Lower leg skin (tissue), 3 donors: Measurements from ENCODE around the gene CCSER1.
"Not testable (repeated sequence)": the region's sequence is repeated elsewhere in the genome, so short reads cannot be mapped to it uniquely, and the experiment has no call there.

ENCODE experiments used
- CTCF ChIP-seq, 3 donors: fragments of 450-650 bp; IDR thresholded peaks; one replicate each; pipeline ENCODE4 v1.5.1; 2016; ENCODE audit warnings: antibody characterized with exemption in 3 of 3, mild to moderate bottlenecking in 3 of 3, moderate library complexity in 2 of 3
- POLR2A ChIP-seq, 2 donors: fragments of 450-650 bp; IDR thresholded peaks; one replicate each; pipeline ENCODE4 v1.6.1; 2016 to 2017; ENCODE audit warnings: antibody characterized with exemption in 2 of 2, mild to moderate bottlenecking in 1 of 2, moderate library complexity in 1 of 2

DNA sequence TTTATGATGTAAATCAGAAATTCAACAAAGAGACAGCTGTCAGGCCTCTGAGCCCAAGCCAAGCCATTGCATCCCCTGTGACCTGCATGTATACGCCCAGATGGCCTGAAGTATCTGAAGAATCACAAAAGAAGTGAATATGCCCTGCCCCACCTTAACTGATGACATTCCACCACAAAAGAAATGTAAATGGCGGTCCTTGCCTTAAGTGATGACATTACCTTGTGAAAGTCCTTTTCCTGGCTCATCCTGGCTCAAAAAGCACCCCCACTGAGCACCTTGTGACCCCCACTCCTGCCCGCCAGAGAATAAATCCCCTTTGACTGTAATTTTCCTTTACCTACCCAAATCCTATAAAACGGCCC is 1496.4 kb downstream of the CCSER1 start:
- not testable (repeated sequence) for TF ChIP-seq CTCF, POLR2A (IDR thresholded peaks at IDR 0.05)
